NCI-H1417 treated with DMSO at 0.1 percent for 48 hours (cell line): ENCODE data around the gene EIF3D.

Experiments
- DNase-seq: peaks from one replicate; lab custom pipeline; 2025; lab: John Stamatoyannopoulos, UW

EIF3D gene

GRCh38 chr22:36507518-36508010 lies 21.4 kb downstream of the EIF3D start:
- no peak for DNase-seq

GRCh38 chr22:36506637-36507517 lies 22.1 kb downstream of the EIF3D start, which contains the start of gene FOXRED2:
Gene FOXRED2, minus strand, starts transcription at chr22:36507040. Its CDS starts 618 bp downstream, at chr22:36506422.
- peak; percentile 32 for DNase-seq

GRCh38 chr22:36505998-36506635 lies 22.8 kb downstream of the EIF3D start:
- DNase-seq, result no peak

- no peak for DNase-seq
These were observed 30.9 kb downstream of the EIF3D start for GRCh38 chr22:36497910-36498665.

- no peak for DNase-seq
These were observed 35.3 kb downstream of the EIF3D start for GRCh38 chr22:36493690-36494110.

- no peak for DNase-seq
These were observed 36.9 kb downstream of the EIF3D start for GRCh38 chr22:36492109-36492508.

GRCh38 chr22:36491155-36491554 lies 37.8 kb downstream of the EIF3D start:
- no peak for DNase-seq

GRCh38 chr22:36486619-36487384 lies 42.2 kb downstream of the EIF3D start:
- DNase-seq, result no peak

- peak; percentile 65 for DNase-seq
These were observed 47.4 kb downstream of the EIF3D start, which contains the start of gene TXN2 for GRCh38 chr22:36481393-36482168. Gene TXN2, minus strand, starts transcription at chr22:36481640. Its CDS starts 803 bp downstream, at chr22:36480837.

- no peak for DNase-seq
These were observed 48.0 kb downstream of the EIF3D start for GRCh38 chr22:36480941-36481392.

GRCh38 chr22:36478966-36479365 lies 50.0 kb downstream of the EIF3D start:
- no peak for DNase-seq

- DNase-seq, result no peak
These were observed 53.6 kb downstream of the EIF3D start for GRCh38 chr22:36475341-36475740.

GRCh38 chr22:36472689-36473088 lies 56.3 kb downstream of the EIF3D start:
- no peak for DNase-seq

GRCh38 chr22:36471341-36471821 lies 57.6 kb downstream of the EIF3D start:
- no peak for DNase-seq

- no peak for DNase-seq
These were observed 58.0 kb downstream of the EIF3D start for GRCh38 chr22:36470994-36471331.

GRCh38 chr22:36470162-36470993 lies 58.6 kb downstream of the EIF3D start:
- DNase-seq, result no peak

GRCh38 chr22:36469094-36469710 lies 59.8 kb downstream of the EIF3D start:
- no peak for DNase-seq

- no peak for DNase-seq
These were observed 61.0 kb downstream of the EIF3D start for GRCh38 chr22:36467946-36468345.
